H1 (cell line): ENCODE measurements around the gene NAA40. TPM values are rescaled to one million over a fixed set of nuclear protein-coding genes. Genes with fewer than 3 reads are reported as not detected.
A peak's percentile ranks its signal among the peaks of the same experiment; 100 is the strongest.

Experiments
- CTCF ChIA-PET: fragments of 300-600 bp; sonication (Branson Sonifier 250); formaldehyde crosslinking; loops from one replicate; lab custom pipeline; 2021; ENCODE audit not compliant: partially characterized antibody; lab: Charles Lee
- POLR2A ChIA-PET: fragments of 300-600 bp; sonication (Branson Sonifier 250); formaldehyde crosslinking; loops from one replicate; lab custom pipeline; 2021; ENCODE audit warnings: inconsistent platforms; ENCODE audit not compliant: partially characterized antibody; lab: Charles Lee
- DNase-seq, 2 experiments: peaks; one replicate each; pipeline versions ENCODE4 v3.0.0 to v3.0.0-alpha.2; 2010 to 2022; ENCODE audit warnings: low spot score in 2 of 2, low read depth in 1 of 2, mixed read lengths in 1 of 2
- FAIRE-seq: peaks from 2 replicates; lab custom pipeline; 2011; peaks lifted over from hg19 to GRCh38; lab: Jason Lieb, UNC
- H2AFZ ChIP-seq: 2 replicates; pipeline ENCODE4 v1.8.1; 2012; ENCODE audit warnings: low read length, inconsistent platforms
- H2AK5ac ChIP-seq: 2 replicates; pipeline ENCODE4 v1.6.1; 2013; ENCODE audit warnings: low read depth, low read length
- H2BK120ac ChIP-seq: replicated peaks from 2 replicates; pipeline ENCODE3; 2013; ENCODE audit warnings: low read depth, low read length, inconsistent platforms
- H2BK12ac ChIP-seq: 2 replicates; pipeline ENCODE4 v1.6.1; 2013; ENCODE audit warnings: low read depth, low read length
- H2BK15ac ChIP-seq: 2 replicates; pipeline ENCODE4 v1.6.1; 2013; ENCODE audit warnings: low read length
- H2BK20ac ChIP-seq: 2 replicates; pipeline ENCODE4 v1.6.1; 2013; ENCODE audit warnings: low read length
- H2BK5ac ChIP-seq: 2 replicates; pipeline ENCODE4 v1.6.1; 2013; ENCODE audit warnings: low read depth, low read length
- H3K14ac ChIP-seq: 2 replicates; pipeline ENCODE4 v1.6.1; 2013; ENCODE audit warnings: inconsistent platforms; ENCODE audit not compliant: insufficient read length
- H3K18ac ChIP-seq: 2 replicates; pipeline ENCODE4 v1.6.1; 2013; ENCODE audit warnings: low read length; ENCODE audit errors: extremely low read depth
- H3K23ac ChIP-seq: 2 replicates; pipeline ENCODE4 v1.6.1; 2013; ENCODE audit warnings: inconsistent platforms; ENCODE audit not compliant: insufficient read length
- H3K23me2 ChIP-seq: 2 replicates; pipeline ENCODE4 v1.6.1; 2013; ENCODE audit warnings: low read depth, low read length
- H3K27ac ChIP-seq: 2 replicates; pipeline ENCODE4 v1.6.1; 2011; ENCODE audit warnings: low read depth, low read length, inconsistent platforms
- H3K27me3 ChIP-seq, 4 experiments: replicated peaks in 1 of 4; 1 replicate in 1 of 4; 2 replicates in 3 of 4; pipeline versions ENCODE4 v1.6.1 to v1.8.1; 2011 to 2013; ENCODE audit warnings: low read length in 3 of 4, mild to moderate bottlenecking in 3 of 4, inconsistent platforms in 2 of 4, mixed read lengths in 2 of 4, moderate library complexity in 1 of 4; ENCODE audit not compliant: control insufficient read depth in 3 of 4, insufficient read depth in 3 of 4; ENCODE audit errors: extremely low read depth in 1 of 4
- H3K36me3 ChIP-seq, 4 experiments: 2 replicates each; pipeline versions ENCODE4 v1.6.1 to v1.8.1; 2011 to 2013; ENCODE audit warnings: mild to moderate bottlenecking in 4 of 4, low read length in 3 of 4, moderate library complexity in 2 of 4, control low read depth in 1 of 4, inconsistent platforms in 1 of 4; ENCODE audit not compliant: insufficient read depth in 4 of 4, control insufficient read depth in 2 of 4
- H3K4ac ChIP-seq: replicated peaks from 2 replicates; pipeline ENCODE3; 2013; ENCODE audit warnings: low read length, low read depth, mixed read lengths, inconsistent platforms; ENCODE audit not compliant: insufficient read length
- H3K4me1 ChIP-seq, 4 experiments: replicated peaks in 1 of 4; 1 replicate in 1 of 4; 2 replicates in 3 of 4; pipeline versions ENCODE4 v1.6.1 to v1.8.1; 2011 to 2013; ENCODE audit warnings: low read length in 3 of 4, inconsistent platforms in 2 of 4, mixed read lengths in 1 of 4; ENCODE audit not compliant: insufficient read depth in 4 of 4, control insufficient read depth in 3 of 4
- H3K4me2 ChIP-seq, 2 experiments: 2 replicates each; pipeline versions ENCODE4 v1.6.1 to v1.8.1; 2011 to 2013; ENCODE audit warnings: low read depth in 2 of 2, low read length in 2 of 2, control low read depth in 1 of 2, inconsistent platforms in 1 of 2, mild to moderate bottlenecking in 1 of 2; ENCODE audit not compliant: insufficient read depth in 1 of 2
- H3K4me3 ChIP-seq, 4 experiments: fragments of 200-600, 300-600 bp in 1 of 4; sonication (generic), shearing (Covaris generic), sonication (Bioruptor Twin) in 1 of 4; 2 replicates each; pipeline versions ENCODE4 v1.5.1 to v1.8.1; 2011 to 2016; ENCODE audit warnings: low read length in 4 of 4, low read depth in 3 of 4, control low read depth in 2 of 4, inconsistent platforms in 2 of 4, mild to moderate bottlenecking in 2 of 4, mixed read lengths in 1 of 4, moderate library complexity in 1 of 4; ENCODE audit not compliant: insufficient read depth in 2 of 4; ENCODE audit errors: extremely low read depth in 1 of 4
- H3K56ac ChIP-seq: replicated peaks from 2 replicates; pipeline ENCODE3; 2013; ENCODE audit warnings: low read depth, mild to moderate bottlenecking, mixed read lengths, low read length, inconsistent platforms; ENCODE audit not compliant: insufficient read length
- H3K79me1 ChIP-seq: 2 replicates; pipeline ENCODE4 v1.6.1; 2013; ENCODE audit warnings: low read depth, low read length, control low read depth
- H3K79me2 ChIP-seq, 2 experiments: 2 replicates each; pipeline versions ENCODE4 v1.6.1 to v1.8.1; 2012 to 2013; ENCODE audit warnings: low read length in 2 of 2, mild to moderate bottlenecking in 2 of 2, inconsistent platforms in 1 of 2; ENCODE audit not compliant: insufficient read depth in 2 of 2, control insufficient read depth in 1 of 2
- H3K9ac ChIP-seq, 4 experiments: replicated peaks in 1 of 4; 1 replicate in 1 of 4; 2 replicates in 3 of 4; pipeline versions ENCODE4 v1.6.1 to v1.8.1; 2011 to 2013; ENCODE audit warnings: low read depth in 3 of 4, low read length in 3 of 4, control low read depth in 2 of 4, mild to moderate bottlenecking in 2 of 4, moderate library complexity in 2 of 4, inconsistent platforms in 1 of 4; ENCODE audit errors: extremely low read depth in 1 of 4
- H3K9me3 ChIP-seq, 2 experiments: 2 replicates each; pipeline versions ENCODE4 v1.6.1 to v1.8.1; 2012 to 2013; ENCODE audit warnings: mild to moderate bottlenecking in 2 of 2, moderate library complexity in 2 of 2, control low read depth in 1 of 2, inconsistent platforms in 1 of 2, low read depth in 1 of 2, low read length in 1 of 2, mixed read lengths in 1 of 2; ENCODE audit not compliant: insufficient read depth in 2 of 2
- H4K20me1 ChIP-seq, 2 experiments: replicated peaks in 1 of 2; 2 replicates each; pipeline versions ENCODE3 to v1.8.1; 2011 to 2013; ENCODE audit warnings: inconsistent platforms in 2 of 2, low read length in 2 of 2, mild to moderate bottlenecking in 1 of 2; ENCODE audit not compliant: insufficient read depth in 2 of 2, control insufficient read depth in 1 of 2
- H4K5ac ChIP-seq: 2 replicates; pipeline ENCODE4 v1.6.1; 2013; ENCODE audit warnings: low read length, low read depth, mixed read lengths, inconsistent platforms; ENCODE audit not compliant: insufficient read length
- H4K8ac ChIP-seq: 2 replicates; pipeline ENCODE4 v1.8.0; 2013; ENCODE audit warnings: mild to moderate bottlenecking, moderate library complexity, low read length, inconsistent platforms; ENCODE audit not compliant: insufficient read depth; ENCODE audit errors: extremely low read depth
- H4K91ac ChIP-seq: replicated peaks from 2 replicates; pipeline ENCODE3; 2013; ENCODE audit warnings: low read length, mixed read lengths, inconsistent platforms; ENCODE audit not compliant: insufficient read length
- CBX5 ChIP-seq: fragments of 300-800, 300-1000 bp; sonication (generic); IDR thresholded peaks from 2 replicates; pipeline ENCODE4 v1.7.1; 2016; ENCODE audit warnings: antibody characterized with exemption, low read length, low read depth
- EGR1 ChIP-seq: IDR thresholded peaks from 2 replicates; pipeline ENCODE4 v1.6.1; 2011; ENCODE audit warnings: low read depth, low read length, borderline replicate concordance
- HDAC6 ChIP-seq: IDR thresholded peaks from one replicate; pipeline ENCODE4 v1.7.1; 2012; ENCODE audit warnings: low read depth, mild to moderate bottlenecking, inconsistent platforms, low read length, moderate library complexity
- NANOG ChIP-seq: IDR thresholded peaks from 2 replicates; pipeline ENCODE4 v1.6.1; 2011; ENCODE audit warnings: low read length, low read depth, mild to moderate bottlenecking, inconsistent platforms; ENCODE audit not compliant: insufficient read depth, poor library complexity, severe bottlenecking
- POLR2AphosphoS5 ChIP-seq: IDR thresholded peaks from 2 replicates; pipeline ENCODE4 v1.6.1; 2011; ENCODE audit warnings: low read depth, low read length
- RNF2 ChIP-seq: fragments of 200-900, 300-1000 bp; sonication (generic); IDR thresholded peaks from 2 replicates; pipeline ENCODE4 v1.7.1; 2016; ENCODE audit warnings: borderline replicate concordance, low read depth, mild to moderate bottlenecking, antibody characterized with exemption, low read length; ENCODE audit not compliant: poor library complexity, severe bottlenecking; ENCODE audit errors: missing control alignments
- SIRT6 ChIP-seq: IDR thresholded peaks from one replicate; pipeline ENCODE4 v1.7.1; 2012; ENCODE audit warnings: low read length, inconsistent platforms
- SRF ChIP-seq: IDR thresholded peaks from 2 replicates; pipeline ENCODE4 v1.6.1; 2011; ENCODE audit warnings: mild to moderate bottlenecking, low read depth, low read length, moderate library complexity
- WGBS, 2 experiments: shearing (Covaris generic) in 1 of 2; methylation state at CpG; one replicate each; pipeline versions ENCODE4 v1.1.6 to v1.1.7; 2013 to 2015; ENCODE audit warnings: low lambda C conversion rate in 2 of 2, mixed read lengths in 2 of 2, inconsistent platforms in 1 of 2, low coverage in 1 of 2, missing lambda C conversion rate in 1 of 2; ENCODE audit not compliant: insufficient replicate concordance in 2 of 2, insufficient coverage in 1 of 2, insufficient read length in 1 of 2; ENCODE audit errors: extremely low coverage in 1 of 2, missing lambda C conversion rate in 1 of 2; 5-methylcytosine and 5-hydroxymethylcytosine counted together
- polyA plus RNA-seq, 7 experiments: library from polyadenylated mRNA; depleted of rRNA in 3 of 7; stranded (reverse) in 5 of 7; unstranded in 2 of 7; fragments of >200 nt in 5 of 7; fragments of 200-250 nt in 2 of 7; gene quantifications; 1 replicate in 5 of 7; 2 replicates in 1 of 7; 4 replicates in 1 of 7; pipeline versions ENCODE4 v1.2.1 to v1.2.3, GENCODE V29; 2011 to 2013; ENCODE audit warnings: missing spikeins in 2 of 7, mixed read lengths in 2 of 7
- total RNA-seq: library from RNA; stranded (reverse); fragmentation: NEBNext Ultra II Directional; extraction: Animal tissue kit (Norgen Biotek cat#: 25700); gene quantifications from 2 replicates; pipeline ENCODE4 v1.2.1, GENCODE V29; 2021
- TF ChIP-seq, protein P1 (sequence below): IDR thresholded peaks from 2 replicates; pipeline ENCODE4 v1.6.1; 2012; ENCODE audit warnings: inconsistent platforms

The NAA40 gene
- total and polyA plus RNA-seq, 2 of the 8 experiments (the other 6 are each of a cell fraction or from before 2014, with no cell fraction given): 20.0 to 31.1 TPM

DNA sequence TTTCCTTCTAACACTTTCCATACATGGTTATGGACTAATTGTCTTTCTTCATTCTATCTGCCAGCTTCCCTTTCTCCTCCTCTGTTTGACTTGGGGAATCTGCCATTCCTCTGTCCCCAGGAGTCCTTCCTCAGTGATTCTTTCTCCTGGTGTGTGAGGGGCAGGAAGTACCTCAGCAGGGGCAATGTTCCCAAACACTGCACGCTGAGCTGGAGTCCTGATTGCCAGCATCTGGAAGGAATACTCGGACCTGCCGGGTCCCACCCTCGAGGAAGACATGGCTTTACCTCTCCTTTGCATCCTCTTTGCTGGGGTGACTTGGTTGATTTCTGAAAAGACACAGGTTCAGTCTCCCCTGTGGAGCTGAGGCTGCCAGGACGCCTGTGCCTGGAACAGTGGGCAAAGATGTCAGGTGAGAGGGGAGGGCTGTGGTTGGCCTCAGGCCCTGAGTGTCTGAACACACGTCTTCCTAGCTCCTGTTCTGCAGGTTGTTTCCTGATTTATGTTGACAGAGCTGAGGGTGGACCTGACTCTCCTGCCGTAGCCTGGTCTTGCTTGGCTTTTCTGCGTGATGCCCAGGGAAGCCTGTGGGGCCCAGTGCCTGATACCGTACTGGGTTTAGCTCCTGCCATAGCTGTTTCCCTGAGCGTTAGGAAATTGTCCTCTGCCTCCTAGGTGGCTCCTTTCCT lies 39.9 kb downstream of the NAA40 start:
- Histone ChIP-seq H3K4me2 (peak overlapping the region; percentile 3 to 49; a peak in 3 of 4 replicates), H3K9ac (peak overlapping the region in 1 of 4 experiments; percentile 29; a peak in 2 of 7 replicates), H3K56ac (no peak overlapping the region), H3K14ac (no peak overlapping the region), H3K18ac (peak overlapping the region; percentile 25; the same call in 1 of the 2 replicates), H3K79me2 (peaks cover 0 to 56% of the 10 kb centered on the region in 2 experiments; a peak in 3 of 4 replicates), H3K27ac (peak overlapping the region; percentile 49; the same call in 1 of the 2 replicates), H2BK5ac (peak overlapping the region; percentile 72), H2BK12ac (peak overlapping the region; percentile 82; the same call in 1 of the 2 replicates), H3K4me1 (peaks cover 7 to 24% (median 18%) of the 10 kb centered on the region in 4 experiments), H2AK5ac (no peak overlapping the region), H4K91ac (peak overlapping the region; percentile 83), H3K4me3 (peak overlapping the region in 3 of 4 experiments; percentile 10 to 32 (median 12); a peak in 3 of 8 replicates), H3K4ac (no peak overlapping the region), H2AFZ (no peak overlapping the region), H4K5ac (no peak overlapping the region), H3K27me3 (no peaks in the 10 kb centered on the region), H2BK20ac (peak overlapping the region; percentile 68; the same call in 1 of the 2 replicates), H2BK15ac (0 out of 2 replicates have a peak overlapping the region, but pooled peaks have one; percentile 55), H3K36me3 (peaks cover 0 to 8% (median 0%) of the 10 kb centered on the region in 4 experiments; a peak in 3 of 8 replicates), H3K9me3 (no peaks in the 10 kb centered on the region), H4K8ac (no peak overlapping the region), H3K23ac (no peak overlapping the region), H2BK120ac (no peak overlapping the region), H3K79me1 (peaks cover 23% of the 10 kb centered on the region), H4K20me1 (peaks cover 1 to 6% of the 10 kb centered on the region in 2 experiments), H3K23me2 (no peaks in the 10 kb centered on the region; the same call in 1 of the 2 replicates)
- CTCF ChIA-PET: interaction anchor here (0.9 to 2.4 kb wide), 16 partner anchors 9 to 171 kb away, joined by 3 to 7 read pairs (median 4); no protein-coding TSS in a partner anchor
- no peak for DNase-seq
- TF ChIP-seq HDAC6 (no peak), RNF2 (no peak), EGR1 (0 out of 2 replicates have a peak, but pooled peaks have one; percentile 72), NANOG (no peak), SRF (no peak), POLR2AphosphoS5 (0 out of 2 replicates have a peak, but pooled peaks have one; percentile 21), CBX5 (no peak), SIRT6 (no peak)
- TF ChIP-seq, protein P1, sequence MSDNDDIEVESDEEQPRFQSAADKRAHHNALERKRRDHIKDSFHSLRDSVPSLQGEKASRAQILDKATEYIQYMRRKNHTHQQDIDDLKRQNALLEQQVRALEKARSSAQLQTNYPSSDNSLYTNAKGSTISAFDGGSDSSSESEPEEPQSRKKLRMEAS: no peak
- POLR2A ChIA-PET: interaction anchor here (1.0 to 3.0 kb wide), 14 partner anchors 9 to 272 kb away, joined by 3 to 16 read pairs (median 4); partner anchors contain the start of gene ZFTA
- no peak for FAIRE-seq
- 57% methylated on average over 10 of the region's 10 CpGs; no CpG with 5 or more reads in 1 of the 2 experiments for WGBS, 2 experiments
